ENCODE results near the gene GFER.
"Not testable (repeated sequence)": the region's sequence is repeated elsewhere in the genome, so short reads cannot be mapped to it uniquely, and the experiment has no call there.

The GFER gene

DNA sequence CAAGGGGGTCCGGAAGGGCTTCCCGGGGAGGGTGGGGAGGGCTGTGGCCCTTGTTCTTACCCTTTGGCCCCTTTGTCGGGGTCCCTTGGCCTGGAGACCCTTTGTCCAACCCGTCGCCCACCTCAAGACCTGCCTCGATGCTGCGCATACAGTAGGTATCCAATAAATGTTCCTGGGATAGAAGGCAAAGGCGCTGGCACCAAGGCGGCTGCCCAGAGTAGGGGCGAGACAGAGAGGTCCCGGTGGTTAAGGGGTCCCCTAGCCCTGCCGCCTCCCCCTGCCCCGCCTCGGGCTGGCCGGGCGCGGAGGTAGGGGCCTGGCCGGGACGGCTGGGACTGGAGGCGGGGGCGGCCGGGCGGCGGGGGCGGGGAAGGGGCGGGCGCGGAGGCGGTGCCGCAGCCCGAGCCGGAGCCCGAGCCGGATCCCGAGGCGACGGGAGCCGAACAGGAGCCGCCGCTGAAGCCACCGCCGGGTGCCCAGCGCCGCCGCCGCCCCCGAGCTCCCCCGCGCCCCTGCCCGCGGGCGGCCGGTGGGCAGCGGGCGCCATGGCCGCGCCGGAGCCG is 42.5 kb downstream of the GFER start, which contains the start of gene NHERF2:
Gene NHERF2, plus strand, starts transcription at position 442 of the 563 bp plus-strand sequence. Its CDS starts 104 bp downstream, at position 546.
- DNase-seq (ENCODE audit: low spot score): no peak

DNA sequence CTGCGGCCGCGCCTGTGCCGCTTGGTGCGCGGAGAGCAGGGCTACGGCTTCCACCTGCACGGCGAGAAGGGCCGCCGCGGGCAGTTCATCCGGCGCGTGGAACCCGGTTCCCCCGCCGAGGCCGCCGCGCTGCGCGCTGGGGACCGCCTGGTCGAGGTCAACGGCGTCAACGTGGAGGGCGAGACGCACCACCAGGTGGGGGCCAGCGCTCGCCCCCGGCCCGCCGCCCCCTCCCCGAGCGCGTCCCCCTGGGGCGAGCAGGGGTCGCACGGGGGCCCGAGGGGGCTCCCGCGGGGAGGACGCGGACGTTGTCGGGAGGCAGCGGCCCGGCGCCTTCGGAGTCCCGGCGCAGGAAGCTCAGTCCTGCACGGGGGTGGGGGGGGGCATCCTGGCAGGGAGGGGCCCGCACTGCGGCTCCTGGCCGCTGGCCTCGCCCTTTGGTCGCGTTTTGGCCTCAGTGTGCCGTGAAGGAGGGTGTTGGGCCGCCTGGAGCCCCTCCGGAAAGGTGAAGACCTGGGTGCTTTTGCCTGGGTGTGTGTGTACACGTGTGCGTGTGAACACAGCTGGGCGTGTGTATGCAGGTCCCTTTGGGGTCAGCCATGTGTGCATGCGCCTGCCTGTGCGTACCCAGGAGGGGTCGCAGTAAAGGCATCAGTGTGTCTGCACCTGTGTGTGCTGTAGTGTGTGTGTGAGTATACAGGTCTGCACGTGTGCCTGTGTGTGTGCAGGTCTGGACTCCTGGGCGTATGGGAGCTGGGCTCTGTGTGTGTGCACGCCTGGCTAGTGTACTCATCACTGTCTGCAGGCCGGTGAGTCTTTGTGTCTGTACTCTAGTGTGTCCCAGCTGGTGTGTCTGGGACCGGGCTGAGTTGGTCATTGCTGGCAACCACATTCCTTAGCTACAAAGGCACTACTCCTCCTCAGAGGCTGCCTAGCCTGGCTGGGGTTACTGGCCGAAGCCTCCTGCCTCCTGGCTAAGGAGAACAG is 43.3 kb downstream of the GFER start:
- no peak for DNase-seq (ENCODE audit: low spot score)

DNA sequence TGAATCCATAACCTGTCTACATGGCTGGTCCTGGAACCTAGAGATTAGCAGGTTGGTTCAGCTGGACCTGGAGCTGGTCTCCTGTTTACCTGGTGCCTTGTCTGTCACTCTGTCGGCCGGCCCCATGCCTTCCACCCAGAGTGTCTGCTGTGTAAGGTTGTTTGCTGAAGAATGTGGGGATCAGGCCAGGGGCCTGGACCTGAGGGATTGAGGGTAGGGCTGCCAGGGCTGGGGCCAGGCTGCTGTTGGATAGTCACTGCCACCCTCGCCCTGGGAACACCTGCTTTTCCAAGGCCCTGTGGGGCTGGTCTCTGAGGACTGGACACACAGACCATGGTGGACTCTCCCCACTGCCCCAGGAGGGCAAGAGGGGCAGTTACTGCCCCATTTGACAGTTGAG is 44.2 kb downstream of the GFER start:
- DNase-seq (ENCODE audit: low spot score): no peak

DNA sequence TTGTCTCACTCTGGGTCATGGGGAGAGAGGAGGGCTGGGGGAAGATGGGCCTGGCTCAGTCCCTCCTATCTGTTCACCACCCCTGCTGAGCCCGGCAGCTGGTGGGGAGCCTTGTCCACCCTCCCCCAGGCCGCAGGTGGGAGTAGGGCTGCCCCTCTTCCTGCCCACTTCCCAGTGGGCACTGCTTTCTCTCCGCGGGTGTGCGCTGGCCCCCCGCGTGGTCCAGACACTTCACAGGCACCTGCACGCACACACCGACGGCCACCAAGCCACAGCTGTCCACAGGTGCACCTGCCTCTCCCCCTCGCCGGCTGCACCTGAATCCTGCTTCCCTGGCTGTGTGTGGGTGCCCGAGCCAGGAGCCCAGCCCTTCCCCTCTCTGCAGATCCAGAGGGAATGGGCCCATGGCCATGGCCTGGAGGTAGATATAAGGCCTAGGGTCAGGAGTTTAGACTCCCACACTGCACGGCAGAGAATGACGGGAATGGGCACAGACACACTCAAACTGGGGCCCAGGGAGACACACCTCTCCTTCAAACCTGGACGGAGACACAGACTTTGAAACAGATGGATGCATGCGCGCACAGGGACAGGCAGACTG is 44.7 kb downstream of the GFER start:
- DNase-seq (ENCODE audit: low spot score): no peak

DNA sequence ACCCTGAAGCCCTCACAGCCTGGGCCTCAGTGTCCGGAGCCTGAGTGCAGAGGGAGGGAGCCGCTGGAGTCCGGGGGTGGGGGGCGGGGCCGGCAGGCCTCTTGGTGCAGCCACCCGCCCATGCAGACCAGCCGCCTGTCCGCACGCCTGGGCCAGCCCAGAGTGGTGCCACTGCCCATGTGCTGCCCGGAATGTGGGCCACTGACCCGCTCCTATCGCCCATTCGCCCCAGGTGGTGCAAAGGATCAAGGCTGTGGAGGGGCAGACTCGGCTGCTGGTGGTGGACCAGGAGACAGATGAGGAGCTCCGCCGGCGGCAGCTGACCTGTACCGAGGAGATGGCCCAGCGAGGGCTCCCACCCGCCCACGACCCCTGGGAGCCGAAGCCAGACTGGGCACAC is 45.4 kb downstream of the GFER start:
- no peak for DNase-seq (ENCODE audit: low spot score)

DNA sequence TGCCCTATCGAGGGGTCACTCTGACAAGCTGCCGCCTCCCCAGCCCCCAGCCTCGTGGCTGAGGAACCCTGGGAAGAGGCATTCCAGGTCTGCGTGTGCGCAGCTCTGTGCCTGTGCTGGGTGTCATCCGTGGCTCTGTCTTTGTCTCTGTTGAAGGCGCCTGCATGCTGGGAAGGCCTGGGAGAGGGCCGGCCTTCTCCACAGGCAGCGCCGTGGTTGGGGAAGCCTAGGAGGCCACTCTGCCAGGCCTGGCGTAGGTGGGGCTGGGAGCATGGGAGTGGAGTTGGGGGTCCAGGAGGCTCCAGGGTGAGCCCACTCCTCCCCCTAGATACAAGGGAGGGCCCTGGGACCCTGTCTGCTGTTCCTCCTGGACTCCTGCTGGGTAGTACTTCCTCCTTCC is 46.0 kb downstream of the GFER start:
- no peak for DNase-seq (ENCODE audit: low spot score)

DNA sequence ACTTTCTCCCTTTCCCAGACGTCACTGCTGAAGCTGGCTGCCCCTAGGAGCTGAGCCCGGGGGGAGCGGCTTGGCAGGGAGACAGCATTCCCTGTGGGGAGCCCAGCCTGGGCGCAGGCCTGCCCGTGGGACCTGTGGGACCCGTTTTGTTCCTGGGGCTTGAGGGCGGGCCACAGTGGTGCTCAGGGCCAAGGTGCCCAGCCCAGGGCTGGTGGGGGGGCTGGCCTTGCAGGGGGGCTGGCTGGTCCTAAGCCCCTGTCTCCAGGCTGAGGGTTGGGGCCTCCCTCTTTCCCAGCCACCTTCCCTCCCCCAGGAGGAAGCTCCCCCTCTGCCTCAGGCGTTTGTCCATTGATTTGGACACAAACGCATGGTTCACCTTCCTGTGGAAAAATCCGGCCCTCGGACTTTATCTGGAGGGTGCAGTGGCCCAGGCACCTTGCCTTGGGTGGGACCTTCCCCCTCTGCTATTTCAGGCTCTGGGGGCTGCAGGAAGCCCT is 47.1 kb downstream of the GFER start:
- DNase-seq (ENCODE audit: low spot score): no peak

DNA sequence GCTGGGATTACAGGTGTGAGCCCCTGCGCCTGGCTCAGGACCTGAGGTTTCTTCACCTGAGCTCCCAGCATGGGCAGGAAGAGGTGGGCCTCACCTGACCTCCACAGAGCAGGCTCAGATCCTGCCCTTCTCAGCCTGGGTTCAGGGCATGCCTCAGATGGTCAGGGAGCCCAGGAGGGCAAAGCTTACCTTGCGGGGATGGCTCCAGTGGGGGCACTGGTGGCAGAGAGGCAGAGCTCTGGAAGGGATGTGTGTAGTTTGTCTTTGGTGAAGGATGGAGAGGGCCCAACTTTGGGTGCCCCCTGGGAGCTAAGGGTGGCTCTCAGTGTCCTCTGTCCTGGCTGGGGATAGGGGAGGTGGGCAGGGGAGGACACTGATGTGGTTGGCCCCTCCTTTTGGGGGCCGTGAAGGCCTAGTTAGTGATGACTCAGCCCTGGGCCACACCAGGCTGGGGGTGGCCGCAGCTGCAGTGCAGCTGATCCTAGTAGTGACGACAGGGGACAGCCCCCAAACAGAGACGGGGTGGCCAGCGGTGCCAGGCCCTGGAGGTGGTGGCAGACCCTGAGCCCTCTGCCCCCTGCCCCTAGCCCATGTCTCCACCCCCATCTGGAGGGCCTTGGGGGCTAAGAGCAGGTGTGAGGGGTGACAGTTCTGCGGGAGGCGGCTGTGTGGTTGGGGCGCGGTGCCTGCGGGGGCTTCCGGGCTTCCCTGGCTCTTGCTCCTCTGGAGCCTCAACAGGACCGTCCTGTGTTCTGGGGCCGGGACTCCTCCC is 48.5 kb downstream of the GFER start:
- DNase-seq (ENCODE audit: low spot score): no peak

DNA sequence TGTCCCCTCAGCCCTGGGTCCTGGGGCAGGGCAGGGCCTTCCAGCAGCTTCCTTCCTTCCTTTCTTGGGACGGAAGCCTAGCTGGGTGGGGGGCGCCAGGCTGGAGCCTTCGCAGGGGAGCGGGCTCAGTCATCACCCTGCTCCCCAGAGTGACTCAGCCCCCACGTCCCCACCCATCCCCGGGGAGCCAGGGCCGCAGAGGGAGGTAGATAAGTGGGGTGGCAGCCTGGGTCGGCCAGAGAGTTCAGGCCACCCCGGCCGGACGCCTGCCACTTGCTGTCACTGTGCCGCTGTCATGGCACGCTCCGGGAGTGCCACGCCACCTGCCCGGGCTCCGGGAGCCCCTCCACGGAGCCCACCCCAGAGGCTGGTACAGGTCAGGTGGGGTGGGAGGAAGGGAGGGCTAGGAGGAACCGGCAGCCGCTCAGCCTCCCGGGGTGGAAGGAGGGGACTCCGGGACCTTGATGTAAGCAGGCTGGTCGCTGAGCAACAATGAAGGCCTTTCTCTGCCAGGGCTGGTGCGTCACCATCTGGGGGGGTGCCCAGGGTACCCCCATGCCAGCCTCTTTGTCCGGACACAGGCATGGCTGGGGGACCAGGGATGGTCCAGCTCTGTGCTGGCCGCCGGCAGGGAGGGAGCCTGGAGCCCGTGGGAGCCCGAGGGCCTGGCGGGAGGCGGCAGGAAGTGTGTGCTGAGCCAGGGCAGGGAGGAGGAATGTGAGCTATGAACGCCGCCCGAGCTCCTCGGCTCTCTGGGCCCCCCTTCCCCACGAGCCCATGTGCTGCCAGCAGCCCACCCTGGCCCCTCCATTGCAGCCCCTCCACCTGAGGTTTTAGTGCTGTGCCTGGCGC is 49.3 kb downstream of the GFER start:
- DNase-seq (ENCODE audit: low spot score): no peak

DNA sequence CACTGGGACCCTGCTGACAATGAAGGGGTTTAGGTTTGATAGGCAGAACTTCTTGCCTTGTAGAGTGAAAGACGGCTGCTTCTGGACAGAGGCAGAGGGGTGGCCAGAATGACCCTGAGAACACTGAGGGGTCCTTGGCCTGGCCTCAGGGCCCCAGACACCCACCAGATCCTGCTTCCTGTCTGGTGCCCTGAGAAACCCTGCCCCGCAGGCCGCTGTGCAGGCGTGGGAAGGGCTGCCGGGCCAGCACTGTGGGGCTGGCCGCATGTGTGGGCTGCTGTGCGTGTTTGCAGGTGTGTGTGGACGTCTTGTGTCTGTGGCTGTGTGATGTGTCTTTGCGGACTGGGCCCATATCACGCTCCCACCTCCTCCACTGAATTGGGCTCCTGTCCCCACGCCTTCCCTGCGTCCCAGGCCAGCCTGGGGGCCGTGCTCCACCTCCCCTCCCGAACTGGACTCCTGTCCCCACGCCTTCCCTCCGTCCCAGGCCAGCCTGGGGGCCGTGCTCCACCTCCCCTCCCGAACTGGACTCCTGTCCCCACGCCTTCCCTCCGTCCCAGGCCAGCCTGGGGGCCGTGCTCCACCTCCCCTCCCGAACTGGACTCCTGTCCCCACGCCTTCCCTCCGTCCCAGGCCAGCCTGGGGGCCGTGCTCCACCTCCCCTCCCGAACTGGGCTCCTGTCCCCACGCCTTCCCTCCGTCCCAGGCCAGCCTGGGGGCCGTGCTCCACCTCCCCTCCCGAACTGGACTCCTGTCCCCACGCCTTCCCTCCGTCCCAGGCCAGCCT is 50.1 kb downstream of the GFER start:
- not testable (repeated sequence) for DNase-seq (ENCODE audit: low spot score)

DNA sequence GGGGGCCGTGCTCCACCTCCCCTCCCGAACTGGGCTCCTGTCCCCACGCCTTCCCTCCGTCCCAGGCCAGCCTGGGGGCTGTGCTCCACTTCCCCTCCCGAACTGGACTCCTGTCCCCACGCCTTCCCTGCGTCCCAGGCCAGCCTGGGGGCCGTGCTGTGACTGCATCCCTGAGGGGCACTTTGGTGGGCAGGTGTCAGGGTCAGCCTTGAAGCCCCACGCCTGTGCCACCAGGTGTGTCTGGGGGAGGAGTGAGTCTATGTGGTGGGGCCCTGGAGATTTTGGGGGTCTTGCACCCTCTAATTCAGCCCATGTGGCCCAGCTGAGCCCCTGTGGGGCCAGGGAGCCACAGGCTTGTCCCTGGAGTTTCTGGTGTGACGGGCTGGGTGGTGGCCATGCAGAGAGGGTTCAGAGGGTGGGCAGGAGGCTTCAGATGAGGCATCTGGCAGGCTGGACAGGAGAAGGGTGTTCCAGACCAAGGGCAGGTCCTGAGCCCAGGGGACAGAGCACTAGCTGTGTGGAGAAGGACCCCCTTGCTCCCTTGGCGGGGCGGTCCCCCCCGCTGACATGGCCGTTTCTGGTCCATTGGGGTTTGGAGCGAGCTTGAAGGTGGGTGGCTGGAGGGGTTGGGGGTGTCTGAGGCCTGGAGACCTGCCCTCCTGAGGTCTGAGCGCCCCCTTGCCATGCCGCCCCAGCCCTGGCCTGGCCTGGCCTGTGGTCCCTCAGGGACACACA is 50.9 kb downstream of the GFER start:
- no peak for DNase-seq (ENCODE audit: low spot score)

DNA sequence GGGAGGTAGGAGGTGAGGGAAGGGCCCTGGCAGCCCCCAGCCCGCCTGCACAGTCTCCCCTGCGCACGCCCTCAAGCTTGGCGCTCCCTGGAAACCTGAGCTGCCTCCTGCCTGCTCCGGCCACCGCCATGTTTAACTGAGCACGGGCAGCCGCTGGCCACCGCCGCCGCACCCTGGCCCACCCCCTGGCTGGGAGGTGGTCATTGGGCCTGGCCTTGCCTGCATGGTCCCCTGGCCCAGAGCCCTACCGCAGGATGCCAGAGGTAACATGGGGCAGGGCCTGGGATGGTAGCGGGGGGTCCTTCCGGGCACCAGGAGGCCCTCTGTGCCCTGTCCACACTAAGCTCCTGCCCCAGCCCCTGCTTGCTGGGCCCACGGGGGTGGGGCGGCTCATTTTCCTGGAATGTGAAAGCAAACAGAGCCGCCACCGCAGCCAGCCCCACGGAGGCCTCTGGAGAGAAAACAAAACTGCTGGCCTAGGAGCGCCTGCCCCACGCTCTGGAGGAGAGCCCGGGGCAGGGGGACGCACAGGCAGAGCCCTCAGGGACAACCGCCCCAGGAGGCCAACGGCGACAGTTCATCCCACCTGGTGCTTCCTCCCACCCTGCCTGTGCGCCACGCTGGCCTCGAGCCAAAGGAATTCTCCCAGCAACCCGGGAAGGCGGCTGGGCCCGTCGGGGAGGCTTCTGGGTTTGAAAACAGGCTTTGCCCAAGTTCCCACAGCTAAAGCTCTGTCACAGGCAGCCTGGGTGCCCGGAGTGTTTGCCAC is 51.6 kb downstream of the GFER start:
- no peak for DNase-seq (ENCODE audit: low spot score)

DNA sequence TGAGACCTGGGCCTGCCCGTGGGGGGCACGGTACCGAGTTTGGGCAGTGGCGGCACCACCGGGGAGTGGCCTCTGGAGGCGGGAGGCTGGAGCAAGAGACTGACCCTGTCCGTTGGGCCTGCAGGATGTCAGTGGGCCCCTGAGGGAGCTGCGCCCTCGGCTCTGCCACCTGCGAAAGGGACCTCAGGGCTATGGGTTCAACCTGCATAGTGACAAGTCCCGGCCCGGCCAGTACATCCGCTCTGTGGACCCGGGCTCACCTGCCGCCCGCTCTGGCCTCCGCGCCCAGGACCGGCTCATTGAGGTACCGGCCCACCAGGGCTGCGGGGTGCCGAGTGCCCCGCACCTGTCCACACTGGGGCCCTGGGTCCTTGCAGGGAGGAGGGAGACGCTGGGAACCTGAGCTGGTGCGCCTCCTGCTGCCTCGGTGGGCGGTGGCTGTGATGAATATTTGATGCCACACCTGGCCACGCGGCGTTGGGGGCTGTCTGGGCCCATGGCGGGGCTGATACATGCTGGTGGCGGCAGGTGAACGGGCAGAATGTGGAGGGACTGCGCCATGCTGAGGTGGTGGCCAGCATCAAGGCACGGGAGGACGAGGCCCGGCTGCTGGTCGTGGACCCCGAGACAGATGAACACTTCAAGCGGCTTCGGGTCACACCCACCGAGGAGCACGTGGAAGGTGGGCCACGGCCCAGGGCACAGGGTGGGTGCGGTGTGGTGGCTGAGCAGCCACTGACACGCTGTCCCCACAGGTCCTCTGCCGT is 52.4 kb downstream of the GFER start:
- no peak for DNase-seq (ENCODE audit: low spot score)

DNA sequence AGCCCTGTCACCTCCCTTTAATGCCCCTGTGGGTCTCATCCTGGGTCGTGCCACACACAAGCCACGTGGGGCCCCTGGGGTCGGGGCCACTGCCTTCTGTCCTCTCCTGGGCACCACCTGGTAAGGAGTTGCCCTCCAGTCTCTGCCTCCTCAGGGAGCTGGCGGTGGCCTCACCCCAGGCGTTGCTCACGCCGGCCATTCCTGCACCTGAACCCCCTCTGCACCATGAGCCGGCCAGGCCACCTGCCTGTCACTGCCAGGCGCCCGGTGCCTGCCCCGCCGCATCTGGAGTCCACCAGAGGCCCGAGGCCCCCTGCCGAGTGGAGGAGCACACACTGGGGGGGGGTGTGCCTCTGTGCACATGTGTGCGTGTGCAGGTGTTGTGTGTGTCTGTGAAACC is 53.1 kb downstream of the GFER start:
- no peak for DNase-seq (ENCODE audit: low spot score)

Measured in CD4-positive, alpha-beta T cell treated with Interleukin-2 at 100 ng/mL for 4 hours (primary cell).